GM10266 (cell line): ENCODE data around the gene LDLRAD3.
"Not testable (repeated sequence)": the region's sequence is repeated elsewhere in the genome, so short reads cannot be mapped to it uniquely, and the experiment has no call there.

Experiments used
- DNase-seq: peaks from one replicate; pipeline ENCODE4 v3.0.0; 2012; ENCODE audit errors: extremely low spot score
- TF ChIP-seq, protein P1 (sequence below): IDR thresholded peaks from 2 replicates; pipeline ENCODE4 v1.5.1; 2012; ENCODE audit warnings: mild to moderate bottlenecking, low read depth; ENCODE audit not compliant: control insufficient read depth, insufficient read depth; ENCODE audit errors: missing control alignments

LDLRAD3 gene

DNA sequence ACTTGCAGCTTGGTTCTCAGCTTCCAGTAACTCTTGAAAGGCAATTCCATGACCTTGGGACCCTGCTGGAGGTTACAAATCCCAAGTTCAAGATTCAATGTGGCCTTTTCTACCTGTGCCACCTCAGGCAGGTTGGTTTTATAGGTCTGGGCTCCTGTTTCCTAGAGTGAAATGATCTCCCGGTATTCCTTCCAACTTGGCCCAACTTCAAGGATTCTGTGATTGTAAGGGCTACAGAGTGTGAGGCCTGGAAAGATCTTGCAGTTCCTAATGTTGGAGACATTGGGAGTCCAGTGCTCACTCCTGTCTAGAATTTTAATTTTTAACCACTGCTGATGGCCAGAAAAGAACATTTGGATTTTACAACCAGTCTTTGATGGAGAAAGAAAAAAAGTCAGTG lies 91.6 kb downstream of the LDLRAD3 start:
- TF ChIP-seq, protein P1, sequence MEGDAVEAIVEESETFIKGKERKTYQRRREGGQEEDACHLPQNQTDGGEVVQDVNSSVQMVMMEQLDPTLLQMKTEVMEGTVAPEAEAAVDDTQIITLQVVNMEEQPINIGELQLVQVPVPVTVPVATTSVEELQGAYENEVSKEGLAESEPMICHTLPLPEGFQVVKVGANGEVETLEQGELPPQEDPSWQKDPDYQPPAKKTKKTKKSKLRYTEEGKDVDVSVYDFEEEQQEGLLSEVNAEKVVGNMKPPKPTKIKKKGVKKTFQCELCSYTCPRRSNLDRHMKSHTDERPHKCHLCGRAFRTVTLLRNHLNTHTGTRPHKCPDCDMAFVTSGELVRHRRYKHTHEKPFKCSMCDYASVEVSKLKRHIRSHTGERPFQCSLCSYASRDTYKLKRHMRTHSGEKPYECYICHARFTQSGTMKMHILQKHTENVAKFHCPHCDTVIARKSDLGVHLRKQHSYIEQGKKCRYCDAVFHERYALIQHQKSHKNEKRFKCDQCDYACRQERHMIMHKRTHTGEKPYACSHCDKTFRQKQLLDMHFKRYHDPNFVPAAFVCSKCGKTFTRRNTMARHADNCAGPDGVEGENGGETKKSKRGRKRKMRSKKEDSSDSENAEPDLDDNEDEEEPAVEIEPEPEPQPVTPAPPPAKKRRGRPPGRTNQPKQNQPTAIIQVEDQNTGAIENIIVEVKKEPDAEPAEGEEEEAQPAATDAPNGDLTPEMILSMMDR: no peak
- DNase-seq: no peak

DNA sequence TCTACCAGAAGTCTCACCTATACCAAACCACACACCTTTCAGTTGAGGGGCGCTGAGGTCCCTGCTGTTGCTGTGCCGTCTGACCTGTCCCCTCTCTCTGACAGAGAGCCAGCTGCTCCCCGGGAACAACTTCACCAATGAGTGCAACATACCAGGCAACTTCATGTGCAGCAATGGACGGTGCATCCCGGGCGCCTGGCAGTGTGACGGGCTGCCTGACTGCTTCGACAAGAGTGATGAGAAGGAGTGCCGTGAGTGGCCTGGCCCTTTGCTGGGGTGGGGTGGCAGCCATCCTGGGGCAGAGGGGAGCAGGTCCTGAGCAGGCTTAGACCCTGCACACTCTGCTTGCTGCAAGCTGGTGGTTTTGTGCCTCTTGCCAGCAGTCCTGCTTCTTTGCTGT lies 92.1 kb downstream of the LDLRAD3 start:
- no peak for DNase-seq
- TF ChIP-seq, protein P1: no peak

DNA sequence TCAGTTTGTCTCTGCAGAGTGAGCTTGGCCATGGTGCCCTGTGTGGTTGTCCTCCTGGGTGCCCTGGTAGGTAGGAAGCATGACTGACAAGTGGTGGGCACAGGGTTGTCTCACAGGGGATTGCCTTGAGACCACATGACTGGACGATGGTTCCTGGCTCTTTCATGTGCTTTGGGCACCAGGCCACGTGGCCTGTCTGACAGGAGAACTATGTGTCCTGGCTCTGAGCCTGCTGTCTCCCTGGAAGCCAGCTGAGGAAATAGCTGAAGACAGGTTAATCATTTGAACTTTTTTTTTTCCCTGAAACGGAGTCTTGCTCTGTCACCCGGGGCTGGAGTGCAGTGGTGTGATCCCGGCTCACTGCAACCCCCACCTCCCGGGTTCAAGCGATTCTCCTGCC lies 93.2 kb downstream of the LDLRAD3 start:
- TF ChIP-seq, protein P1: no peak

DNA sequence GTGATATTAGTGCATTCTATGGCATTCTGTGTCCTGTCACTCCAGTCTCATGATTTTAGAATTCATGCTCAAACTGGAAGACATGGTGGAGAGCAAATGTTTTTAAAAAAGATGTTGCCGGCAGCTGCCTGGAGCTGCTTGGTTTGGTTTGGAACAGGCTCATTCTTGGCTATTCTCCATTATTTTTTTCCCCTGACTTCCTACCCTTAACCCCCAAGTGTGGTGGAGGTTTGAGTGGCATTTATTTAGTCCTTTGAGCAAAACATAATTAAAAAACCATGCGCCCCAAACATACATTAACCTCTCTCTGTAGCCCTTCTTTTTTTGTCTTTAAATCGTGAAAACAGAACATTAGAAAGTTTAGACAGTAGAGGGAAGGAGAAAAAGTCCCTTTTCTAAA lies 94.7 kb downstream of the LDLRAD3 start:
- TF ChIP-seq, protein P1: no peak

More for the DNA sequence above, 93.2 kb downstream of the LDLRAD3 start:
- DNase-seq: no peak

DNA sequence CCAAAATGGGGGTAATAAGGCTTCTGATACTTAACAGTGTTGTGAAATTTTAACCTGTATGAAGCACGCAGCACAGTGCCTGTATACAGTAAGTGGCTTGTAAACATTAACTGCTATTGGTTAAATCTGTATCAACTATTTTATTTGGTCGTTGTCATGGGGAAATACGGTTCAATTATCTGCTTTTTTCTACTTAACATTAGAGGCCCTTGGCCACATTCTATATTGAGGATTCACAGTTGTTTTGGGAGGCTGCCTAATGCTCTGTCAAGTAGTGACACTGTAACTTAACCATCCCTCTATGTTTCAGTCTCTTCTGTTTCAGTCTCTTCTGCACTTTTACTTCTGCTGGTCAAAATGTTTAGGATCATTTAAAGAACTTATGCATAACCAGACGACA lies 95.6 kb downstream of the LDLRAD3 start:
- TF ChIP-seq, protein P1: no peak
- DNase-seq: no peak

More for the DNA sequence above, 94.7 kb downstream of the LDLRAD3 start:
- DNase-seq: no peak

DNA sequence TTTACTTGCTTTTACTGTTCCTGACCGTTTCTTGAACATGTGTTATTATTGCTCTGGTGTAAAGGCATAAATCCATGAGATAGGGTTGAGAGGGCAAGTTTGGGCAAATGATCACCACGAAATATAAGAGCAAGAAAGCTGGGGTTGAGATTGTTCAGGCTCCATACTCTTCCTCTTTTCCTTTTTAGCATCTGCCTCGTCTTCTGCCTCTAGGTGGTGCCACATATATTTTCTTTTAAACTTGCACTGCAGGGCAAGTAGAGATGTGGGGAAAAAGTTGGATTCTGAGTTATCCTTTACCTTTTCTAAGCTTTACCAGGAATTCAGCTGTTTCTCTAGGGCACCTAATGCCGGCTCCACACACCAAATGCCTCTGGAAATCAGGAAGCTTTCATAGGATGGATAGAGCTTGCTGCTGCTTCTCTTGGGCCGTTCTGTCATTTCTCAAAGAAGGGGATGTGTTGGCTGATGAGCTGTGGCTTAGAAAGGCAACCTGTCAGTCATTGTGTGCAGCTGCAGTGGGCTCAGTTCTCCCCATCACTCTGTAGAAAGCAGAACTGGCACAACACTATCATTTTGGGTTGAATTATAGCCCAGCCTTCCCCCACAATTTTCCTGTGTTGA lies 98.2 kb downstream of the LDLRAD3 start:
- DNase-seq: no peak
- TF ChIP-seq, protein P1: peak; percentile 59

DNA sequence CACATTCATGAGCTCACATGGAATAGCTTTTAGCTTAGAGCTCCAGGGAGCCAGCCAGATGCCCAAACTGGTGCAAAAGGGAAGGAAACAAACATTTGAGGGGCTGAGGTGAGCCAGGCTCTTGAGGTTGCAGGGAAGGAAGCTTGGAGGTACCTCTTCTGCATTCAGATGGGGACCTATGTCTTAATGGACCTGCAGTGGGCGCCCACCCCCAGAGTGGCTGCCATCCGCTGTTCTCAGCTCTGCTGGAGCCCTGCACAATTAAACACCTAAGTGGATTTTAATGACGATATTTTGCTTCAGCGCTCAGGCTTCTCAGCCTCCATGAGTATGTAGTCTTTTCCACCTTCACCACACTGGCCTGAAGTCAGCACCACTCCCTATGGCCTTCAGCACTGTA lies 100.8 kb downstream of the LDLRAD3 start:
- TF ChIP-seq, protein P1: no peak
- no peak for DNase-seq

DNA sequence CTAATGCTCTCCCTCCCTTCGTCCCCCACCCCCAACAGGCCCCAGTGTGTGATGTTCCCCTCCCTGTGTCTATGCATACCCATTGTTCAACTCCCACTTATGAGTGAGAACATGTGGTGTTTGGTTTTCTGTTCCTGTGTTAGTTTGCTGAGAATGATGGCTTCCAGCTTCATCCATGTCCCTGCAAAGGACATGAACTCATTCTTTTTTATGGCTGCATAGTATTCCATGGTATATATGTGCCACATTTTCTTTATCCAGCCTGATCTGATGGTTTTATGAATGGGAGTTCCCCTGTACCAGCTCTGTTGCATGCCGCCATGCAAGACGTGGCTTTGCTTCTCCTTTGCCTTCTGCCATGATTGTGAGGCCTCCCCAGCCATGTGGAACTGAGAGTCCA lies 102.1 kb downstream of the LDLRAD3 start:
- not testable (repeated sequence) for DNase-seq
